PC-9 (cell line): ENCODE data around the gene SLC24A4. TPM values are rescaled to one million over a fixed set of nuclear protein-coding genes. Genes with fewer than 3 reads are reported as not detected.

ENCODE experiments used
- BruUV-seq: library from RNA; stranded (reverse); fragments of 400-500 nt; replicated peaks from 2 replicates; lab custom pipeline; 2021; lab: Mats Ljungman, UMichigan
- CTCF ChIA-PET: fragments of 300-600 bp; sonication (Branson Sonifier 250); formaldehyde crosslinking; loops from one replicate; lab custom pipeline; 2022; ENCODE audit warnings: antibody characterized with exemption; lab: Charles Lee
- POLR2A ChIA-PET: fragments of 300-600 bp; sonication (Branson Sonifier 250); formaldehyde crosslinking; loops from one replicate; lab custom pipeline; 2022; ENCODE audit warnings: antibody characterized with exemption; ENCODE audit not compliant: unreplicated experiment; lab: Charles Lee
- DNase-seq, 2 experiments: peaks; one replicate each; pipeline versions ENCODE4 v3.0.0 to v3.0.0-alpha.2; 2015 to 2022; ENCODE audit warnings: mixed read lengths in 1 of 2
- H2AFZ ChIP-seq: fragments of 200-600 bp; sonication (generic); 2 replicates; pipeline ENCODE4 v1.8.1; 2017; ENCODE audit warnings: antibody characterized with exemption
- H3F3A ChIP-seq: fragments of 200-600 bp; sonication (generic); 2 replicates; pipeline ENCODE4 v1.8.1; 2017; ENCODE audit warnings: antibody characterized with exemption, mild to moderate bottlenecking, low read depth; ENCODE audit not compliant: insufficient read depth
- H3K27ac ChIP-seq: fragments of 200-600 bp; sonication (generic); 2 replicates; pipeline ENCODE4 v1.6.1; 2016; ENCODE audit warnings: mixed run types
- H3K27me3 ChIP-seq: fragments of 200-600 bp; sonication (generic); 2 replicates; pipeline ENCODE4 v1.6.1; 2016; ENCODE audit warnings: low read depth, mixed run types; ENCODE audit not compliant: insufficient read depth
- H3K36me3 ChIP-seq: fragments of 200-600 bp; sonication (generic); 2 replicates; pipeline ENCODE4 v1.6.1; 2016; ENCODE audit warnings: low read depth, mixed run types
- H3K4me1 ChIP-seq: fragments of 200-600 bp; sonication (generic); replicated peaks from 2 replicates; pipeline ENCODE4 v1.6.1; 2016; ENCODE audit warnings: mixed run types; ENCODE audit not compliant: insufficient read depth
- H3K4me2 ChIP-seq: fragments of 200-600 bp; sonication (generic); 2 replicates; pipeline ENCODE4 v1.6.1; 2017; ENCODE audit warnings: mixed run types
- H3K4me3 ChIP-seq: fragments of 200-600 bp; sonication (generic); 2 replicates; pipeline ENCODE4 v1.6.1; 2016; ENCODE audit warnings: mixed run types
- H3K79me2 ChIP-seq: fragments of 200-600 bp; sonication (generic); 2 replicates; pipeline ENCODE4 v1.6.1; 2017; ENCODE audit warnings: low read depth, mixed run types
- H3K9me2 ChIP-seq: fragments of 200-600 bp; sonication (generic); 2 replicates; pipeline ENCODE4 v1.8.1; 2017; ENCODE audit warnings: mild to moderate bottlenecking; ENCODE audit not compliant: insufficient read depth
- H3K9me3 ChIP-seq: fragments of 200-600 bp; sonication (generic); 2 replicates; pipeline ENCODE4 v1.8.1; 2016; ENCODE audit warnings: low read depth; ENCODE audit not compliant: insufficient read depth
- H4K20me1 ChIP-seq: fragments of 200-600 bp; sonication (generic); 2 replicates; pipeline ENCODE4 v1.8.1; 2017; ENCODE audit not compliant: insufficient read depth
- CTCF ChIP-seq: fragments of 200-600 bp; sonication (generic); conservative IDR thresholded peaks from 2 replicates; pipeline ENCODE4 v1.6.1; 2017; ENCODE audit warnings: mixed run types, antibody characterized with exemption, mild to moderate bottlenecking, moderate library complexity
- EZH2 ChIP-seq: fragments of 200-600 bp; sonication (generic); IDR thresholded peaks from 2 replicates; pipeline ENCODE4 v1.8.0; 2017; ENCODE audit warnings: antibody characterized with exemption, low read depth
- intact Hi-C: fragments of 100-400 bp; cut with micrococcal nuclease; formaldehyde crosslinking; loops from one replicate; pipeline ENCODE4 v1.10.0; 2022; ENCODE audit not compliant: unreplicated experiment
- total RNA-seq: library from RNA; stranded (reverse); gene quantifications from 2 replicates; pipeline ENCODE4 v1.2.3, GENCODE V29; 2021

The SLC24A4 gene
- total RNA-seq, 1 experiment from 2014 or later = not detected

GRCh38 chr14:92453691-92454090 is 130.7 kb downstream of the SLC24A4 start:
- no peak overlapping the region for H3K4me3 ChIP-seq
- H3K79me2 ChIP-seq = no peaks in the 10 kb centered on the region
- TF ChIP-seq CTCF (no peak), EZH2 (no peak)
- no peaks in the 10 kb centered on the region for H3F3A ChIP-seq
- no peaks in the 10 kb centered on the region for H3K9me2 ChIP-seq
- no peak overlapping the region for H3K4me2 ChIP-seq
- BruUV-seq = no TSS peak
- no peaks in the 10 kb centered on the region for H4K20me1 ChIP-seq
- CTCF ChIA-PET = no interaction called here
- H3K27me3 ChIP-seq = no peaks in the 10 kb centered on the region
- H3K9me3 ChIP-seq = no peaks in the 10 kb centered on the region
- intact Hi-C loops = loop anchor here (10.0 kb wide), 1 partner anchor 319 kb away; no protein-coding TSS in a partner anchor
- no peaks in the 10 kb centered on the region for H3K36me3 ChIP-seq
- no peak overlapping the region for H3K27ac ChIP-seq
- DNase-seq = no peak
- POLR2A ChIA-PET = no interaction called here
- H2AFZ ChIP-seq = no peak overlapping the region
- no peaks in the 10 kb centered on the region for H3K4me1 ChIP-seq

- no peaks in the 10 kb centered on the region for H3K36me3 ChIP-seq
- H3K4me1 ChIP-seq = no peaks in the 10 kb centered on the region
- ChIA-PET POLR2A (no interaction called here), CTCF (interaction anchor here (0.7 kb wide), 1 partner anchor 135 kb away, joined by 3 read pairs; no protein-coding TSS in a partner anchor)
- no peaks in the 10 kb centered on the region for H3F3A ChIP-seq
- H3K4me2 ChIP-seq = no peak overlapping the region
- H3K9me2 ChIP-seq = no peaks in the 10 kb centered on the region
- no peaks in the 10 kb centered on the region for H3K79me2 ChIP-seq
- H4K20me1 ChIP-seq = no peaks in the 10 kb centered on the region
- no peak for DNase-seq
- intact Hi-C loops = loop anchor here (5.0 to 10.0 kb wide), 2 partner anchors 237 to 320 kb away; no protein-coding TSS in a partner anchor
- TF ChIP-seq CTCF (no peak), EZH2 (no peak)
- BruUV-seq = no TSS peak
- no peak overlapping the region for H3K4me3 ChIP-seq
- H3K27me3 ChIP-seq = no peaks in the 10 kb centered on the region
- H2AFZ ChIP-seq = no peak overlapping the region
- H3K27ac ChIP-seq = no peak overlapping the region
- no peaks in the 10 kb centered on the region for H3K9me3 ChIP-seq
Measured at GRCh38 chr14:92455231-92455630, 132.3 kb downstream of the SLC24A4 start.

GRCh38 chr14:92456215-92457015 is 133.4 kb downstream of the SLC24A4 start:
- no peaks in the 10 kb centered on the region for H3K79me2 ChIP-seq
- H4K20me1 ChIP-seq = no peaks in the 10 kb centered on the region
- H3K9me2 ChIP-seq = no peaks in the 10 kb centered on the region
- BruUV-seq = no TSS peak
- no peaks in the 10 kb centered on the region for H3K9me3 ChIP-seq
- peak; percentile 35 to 70 for DNase-seq
- intact Hi-C loops = loop anchor here (5.0 to 10.0 kb wide), 2 partner anchors 236 to 322 kb away; no protein-coding TSS in a partner anchor
- ChIA-PET POLR2A (interaction anchor here (0.6 kb wide), 1 partner anchor 212 kb away, joined by 6 read pairs; no protein-coding TSS in a partner anchor), CTCF (interaction anchor here (0.7 kb wide), 1 partner anchor 134 kb away, joined by 3 read pairs; no protein-coding TSS in a partner anchor)
- no peak overlapping the region for H3K4me2 ChIP-seq
- no peaks in the 10 kb centered on the region for H3F3A ChIP-seq
- H3K27me3 ChIP-seq = no peaks in the 10 kb centered on the region
- no peaks in the 10 kb centered on the region for H3K36me3 ChIP-seq
- no peak for TF ChIP-seq EZH2
- peak; percentile 84 for TF ChIP-seq CTCF
- H3K4me1 ChIP-seq = no peaks in the 10 kb centered on the region
- H3K4me3 ChIP-seq = no peak overlapping the region
- no peak overlapping the region for H2AFZ ChIP-seq
- no peak overlapping the region for H3K27ac ChIP-seq
